ENCODE data around the gene RUSC2.
"Not testable (repeated sequence)": the region's sequence is repeated elsewhere in the genome, so short reads cannot be mapped to it uniquely, and the experiment has no call there.

GRCh38 chr9:35534921-35535320 is 45.0 kb downstream of the RUSC2 start:
- TF ChIP-seq ZBTB21 (tag by site-specific recombination; IDR thresholded peaks at IDR 0.05); CTCF (tag by site-specific recombination; IDR thresholded peaks at IDR 0.05); ZBTB7A (tag by site-specific recombination; IDR thresholded peaks at IDR 0.05; ENCODE audit: low read depth); REST (tag by site-specific recombination; IDR thresholded peaks at IDR 0.05): not testable (repeated sequence)
